T-helper 1 cell (primary cell): ENCODE results near the gene ABHD12.
"Not testable (repeated sequence)": the region's sequence is repeated elsewhere in the genome, so short reads cannot be mapped to it uniquely, and the experiment has no call there.

Source experiments
- DNase-seq, 5 donors: peaks; one replicate each; pipeline ENCODE4 v3.0.0-alpha.2; 2012 to 2020

The ABHD12 gene

GRCh38 chr20:25320035-25320800, 70.4 kb downstream of the ABHD12 start:
- DNase-seq, result no peak

GRCh38 chr20:25319241-25320034, 71.2 kb downstream of the ABHD12 start:
- DNase-seq, result no peak

GRCh38 chr20:25318471-25319240, 72.0 kb downstream of the ABHD12 start:
- no peak for DNase-seq

- no peak for DNase-seq
These were observed 73.1 kb downstream of the ABHD12 start for GRCh38 chr20:25317351-25318075.

GRCh38 chr20:25316506-25317190, 74.0 kb downstream of the ABHD12 start:
- DNase-seq, result no peak

- no peak for DNase-seq
These were observed 75.0 kb downstream of the ABHD12 start for GRCh38 chr20:25315418-25316210.

- DNase-seq, result no peak
These were observed 75.9 kb downstream of the ABHD12 start for GRCh38 chr20:25314497-25315417.

GRCh38 chr20:25313593-25313992, 77.0 kb downstream of the ABHD12 start:
- peak in 1 of 5 donors; percentile 36 for DNase-seq

- not testable (repeated sequence) for DNase-seq
These were observed 77.9 kb downstream of the ABHD12 start for GRCh38 chr20:25312716-25313115.

- DNase-seq, result no peak
These were observed 79.5 kb downstream of the ABHD12 start for GRCh38 chr20:25310921-25311728.

GRCh38 chr20:25310268-25310920, 80.2 kb downstream of the ABHD12 start:
- peak in 2 of 5 donors; percentile 13 to 75 for DNase-seq

- DNase-seq, result no peak
These were observed 81.0 kb downstream of the ABHD12 start for GRCh38 chr20:25309395-25310267.

- DNase-seq, result no peak
These were observed 81.8 kb downstream of the ABHD12 start for GRCh38 chr20:25308671-25309394.

- no peak for DNase-seq
These were observed 82.5 kb downstream of the ABHD12 start for GRCh38 chr20:25308083-25308491.

- no peak for DNase-seq
These were observed 83.4 kb downstream of the ABHD12 start for GRCh38 chr20:25306991-25307903.
